ENCODE results near the gene COPG1. TPM values are rescaled to one million over a fixed set of nuclear protein-coding genes. Genes with fewer than 3 reads are reported as not detected.
A peak's percentile ranks its signal among the peaks of the same experiment; 100 is the strongest.

Gene COPG1
- total and polyA plus RNA-seq, 2 donors (not counting 3 experiments of a cell fraction or from before 2014, with no cell fraction given): 112 to 202 TPM

DNA sequence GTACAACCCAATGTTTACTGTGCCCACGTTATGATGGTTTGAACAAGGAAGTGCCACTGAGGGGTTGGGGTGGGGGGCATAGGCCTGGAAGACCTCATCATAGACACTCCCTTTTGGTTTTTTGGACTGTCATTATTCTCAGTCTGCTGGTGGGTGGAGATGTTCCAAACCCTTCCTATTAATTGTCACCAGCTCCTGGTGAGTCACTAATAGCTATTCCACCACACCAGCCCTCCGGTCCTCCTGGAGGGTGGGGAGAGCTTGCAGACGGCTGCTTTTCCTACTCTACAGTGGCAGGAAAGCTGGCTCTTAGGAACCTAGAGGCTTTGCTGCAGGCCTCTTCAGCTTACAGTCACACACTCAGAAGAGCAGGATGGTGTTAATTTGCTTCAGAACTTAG, 9.0 kb upstream of the COPG1 start:
- Histone ChIP-seq H3K9me3 (replicated peaks; ENCODE audit: control insufficient read depth, insufficient read depth, low read length) (no peaks in the 10 kb centered on the region), H4K20me1 (replicated peaks; ENCODE audit: control insufficient read depth, extremely low read depth, insufficient read depth, low read length) (no peaks in the 10 kb centered on the region), H3K4me1 (ENCODE audit: control insufficient read depth, extremely low read depth, insufficient read depth, low read length) (peaks cover 3% of the 10 kb centered on the region), H3K4me3 (replicated peaks in 1 of 3; ENCODE audit: insufficient read depth in 1 of 3, low read depth in 1 of 3, low read length in 3 of 3) (no peak overlapping the region), H3K4me2 (ENCODE audit: insufficient read depth, low read length) (no peak overlapping the region), H3K9ac (replicated peaks; ENCODE audit: extremely low read depth, insufficient read depth, low read length) (no peak overlapping the region), H3K36me3 (ENCODE audit: control insufficient read depth in 2 of 2, extremely low read depth in 1 of 2, insufficient read depth in 2 of 2, low read length in 2 of 2) (no peaks in the 10 kb centered on the region), H3K79me2 (ENCODE audit: control insufficient read depth, insufficient read depth, low read length) (no peaks in the 10 kb centered on the region), H2AFZ (ENCODE audit: low read depth, low read length) (no peak overlapping the region), H3K9me1 (replicated peaks; ENCODE audit: control insufficient read depth, extremely low read depth, insufficient read depth, low read length) (no peaks in the 10 kb centered on the region), H3K27me3 (ENCODE audit: control insufficient read depth in 2 of 2, insufficient read depth in 2 of 2, low read length in 2 of 2) (no peaks in the 10 kb centered on the region), H3K27ac (ENCODE audit: insufficient read depth, low read depth, low read length) (no peak overlapping the region)
- no peak for DNase-seq (ENCODE audit: low read depth, low spot score)
- dilution Hi-C loops (cut with MboI; ENCODE audit: extremely low pct_ligation_motif_present, low sequenced_read_pairs): no loop called here
- FAIRE-seq: peak; percentile 24
- intact Hi-C loops (cut with micrococcal nuclease): no loop called here
- CTCF ChIA-PET: interaction anchor here (0.7 to 2.0 kb wide), 5 partner anchors 15 to 270 kb away, joined by 3 to 8 read pairs (median 4); no protein-coding TSS in a partner anchor
- no TSS peak for BruUV-seq (replicated peaks)
- POLR2A ChIA-PET: no interaction called here
- TF ChIP-seq POLR2AphosphoS5 (IDR thresholded peaks at IDR 0.05; ENCODE audit: insufficient read depth, low read depth, low read length) (no peak), POLR2A (IDR thresholded peaks at IDR 0.05; ENCODE audit: low read depth, low read length) (no peak), EZH2 (IDR thresholded peaks at IDR 0.05; ENCODE audit: borderline replicate concordance, low read depth, low read length, severe bottlenecking) (no peak), CTCF (IDR thresholded peaks at IDR 0.05; ENCODE audit: extremely low read depth in 1 of 2, insufficient read depth in 1 of 2, low read depth in 1 of 2, low read length in 2 of 2) (no peak), FOS (IDR thresholded peaks at IDR 0.05; ENCODE audit: borderline replicate concordance, insufficient read depth, low read length) (no peak), GATA2 (IDR thresholded peaks at IDR 0.05; ENCODE audit: insufficient read depth, insufficient read length, low read depth, low read length) (no peak), MYC (IDR thresholded peaks at IDR 0.05; ENCODE audit: low read depth, low read length) (no peak), JUN (IDR thresholded peaks at IDR 0.05; ENCODE audit: borderline replicate concordance, insufficient read depth, insufficient read length, low read depth) (no peak)
- TF ChIP-seq, protein P1, sequence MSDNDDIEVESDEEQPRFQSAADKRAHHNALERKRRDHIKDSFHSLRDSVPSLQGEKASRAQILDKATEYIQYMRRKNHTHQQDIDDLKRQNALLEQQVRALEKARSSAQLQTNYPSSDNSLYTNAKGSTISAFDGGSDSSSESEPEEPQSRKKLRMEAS (IDR thresholded peaks at IDR 0.05; ENCODE audit: insufficient read depth, insufficient read length): no peak
